Medulla oblongata (tissue), 1 donor: ENCODE measurements around the gene ARHGAP26.

Experiments
- DNase-seq: peaks from one replicate; pipeline ENCODE4 v3.0.0-alpha.2; 2015; ENCODE audit errors: extremely low spot score

ARHGAP26 gene

DNA sequence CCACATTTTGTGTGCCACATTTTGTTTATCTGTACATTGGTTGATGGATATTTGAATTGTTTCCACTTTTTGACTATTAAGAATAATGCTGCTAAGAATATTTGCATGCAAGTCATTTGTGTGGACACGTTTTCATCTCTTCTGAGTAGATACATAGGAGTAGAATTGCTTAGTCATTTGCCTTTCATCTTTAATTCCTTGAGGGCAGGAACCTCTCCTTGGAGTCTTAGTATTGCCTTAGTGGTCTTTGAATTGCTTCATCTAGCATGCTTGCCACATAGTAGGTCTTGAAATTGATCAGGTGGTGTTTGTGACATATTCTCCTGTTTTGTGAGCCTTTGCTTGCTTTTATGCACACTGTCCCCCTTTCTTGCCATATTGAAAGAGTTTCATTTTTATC, 504.8 kb downstream of the ARHGAP26 start:
- DNase-seq = no peak

DNA sequence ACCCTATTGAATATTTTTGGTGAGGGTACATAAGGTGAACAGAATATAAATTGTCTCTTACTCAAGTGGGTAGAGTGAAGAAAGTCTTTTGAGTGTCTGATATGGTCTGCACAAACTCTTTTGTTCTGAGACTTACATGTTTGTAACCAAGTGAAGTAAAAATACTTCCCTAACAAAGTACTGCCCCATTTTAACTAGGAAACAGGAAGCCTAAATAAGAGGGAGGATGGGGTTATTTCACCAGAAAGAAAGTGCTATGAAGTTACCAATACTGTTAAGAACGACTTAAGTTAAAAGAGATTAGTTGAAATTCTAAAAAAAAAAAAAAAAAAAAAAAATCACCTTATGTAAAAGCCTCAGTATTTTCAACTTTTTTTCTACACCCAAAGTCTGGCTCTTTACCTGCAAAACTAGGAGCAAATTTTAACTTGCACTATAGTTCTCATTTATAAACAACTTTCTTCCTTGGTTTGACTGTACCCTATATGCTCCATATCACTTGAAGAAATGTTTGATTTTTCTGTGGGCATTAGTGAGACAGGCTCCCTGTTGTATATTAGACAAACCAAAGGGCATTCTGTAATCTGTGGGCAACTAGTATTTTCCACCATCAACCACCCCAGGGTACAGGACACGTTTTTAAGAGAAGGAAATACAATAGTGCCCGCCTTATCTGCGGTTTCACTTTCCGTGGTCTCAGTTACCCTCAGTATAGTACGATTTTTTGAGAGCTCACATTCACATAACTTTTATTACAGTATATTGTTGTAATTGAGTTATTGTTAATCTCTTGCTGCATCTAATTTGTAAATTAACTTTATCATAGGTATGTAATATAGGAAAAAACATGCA, 505.6 kb downstream of the ARHGAP26 start:
- no peak for DNase-seq

DNA sequence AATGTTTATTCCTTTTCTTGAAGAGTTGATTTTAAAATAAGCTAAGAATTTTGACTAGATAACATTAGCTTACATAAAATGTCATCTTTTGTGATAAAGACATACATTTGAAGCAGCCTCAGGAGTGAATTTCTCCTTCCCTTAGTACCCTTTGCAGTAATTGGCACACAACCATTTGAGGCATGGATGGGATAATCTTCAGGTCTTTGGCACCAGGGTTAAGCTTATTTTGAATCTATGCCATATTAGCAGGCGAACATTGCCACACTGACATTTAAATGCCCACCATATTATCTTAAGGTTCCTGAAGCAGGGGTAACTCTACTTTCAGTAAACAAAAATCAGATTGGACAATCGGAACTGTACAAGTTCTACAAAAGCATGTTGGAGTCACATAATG, 507.4 kb downstream of the ARHGAP26 start:
- no peak for DNase-seq
